Panc1 (cell line): ENCODE measurements around the gene PYGO2.

Source experiments
- POLR2AphosphoS5 ChIP-seq: IDR thresholded peaks from 2 replicates; pipeline ENCODE4 v1.6.1; 2012; ENCODE audit warnings: mild to moderate bottlenecking, low read depth, low read length, moderate library complexity
- SIN3A ChIP-seq: IDR thresholded peaks from 2 replicates; pipeline ENCODE4 v1.6.1; 2012; ENCODE audit warnings: low read depth, mild to moderate bottlenecking, low read length, moderate library complexity, borderline replicate concordance; ENCODE audit not compliant: insufficient read depth
- TCF7L2 ChIP-seq: IDR thresholded peaks from 2 replicates; pipeline ENCODE4 v1.6.1; 2011; ENCODE audit warnings: mild to moderate bottlenecking, low read depth, low read length, inconsistent platforms
- TF ChIP-seq, protein P1 (sequence below): fragments of 450-650 bp; IDR thresholded peaks from 2 replicates; pipeline ENCODE4 v1.5.1; 2017; ENCODE audit warnings: mild to moderate bottlenecking
- TF ChIP-seq, protein P2 (sequence below), 2 experiments: IDR thresholded peaks; 2 replicates each; pipeline ENCODE4 v1.6.1; 2011 to 2012; ENCODE audit warnings: low read depth in 2 of 2, control low read depth in 1 of 2, low read length in 1 of 2, mild to moderate bottlenecking in 1 of 2, moderate library complexity in 1 of 2; ENCODE audit not compliant: insufficient read depth in 1 of 2

DNA sequence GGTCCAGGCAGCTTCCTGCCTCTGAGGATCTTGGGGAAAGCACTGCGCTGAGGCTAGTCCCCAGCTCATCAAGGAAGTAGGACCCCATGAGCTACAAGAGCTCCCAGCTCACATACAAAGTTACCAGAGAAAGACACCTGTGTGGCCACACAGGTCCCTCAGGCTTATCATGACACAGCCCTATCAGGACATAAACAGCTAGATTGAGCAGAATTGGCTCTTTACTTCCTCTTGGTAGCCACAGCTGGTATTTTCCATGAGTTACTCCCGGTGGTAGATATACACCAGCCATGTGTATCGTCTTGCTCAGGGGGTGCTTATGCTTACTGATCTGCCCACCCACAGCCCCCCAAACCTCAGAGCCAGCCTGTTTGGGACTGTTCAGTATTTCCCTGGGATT, 33.0 kb upstream of the PYGO2 start:
- TF ChIP-seq, protein P1, sequence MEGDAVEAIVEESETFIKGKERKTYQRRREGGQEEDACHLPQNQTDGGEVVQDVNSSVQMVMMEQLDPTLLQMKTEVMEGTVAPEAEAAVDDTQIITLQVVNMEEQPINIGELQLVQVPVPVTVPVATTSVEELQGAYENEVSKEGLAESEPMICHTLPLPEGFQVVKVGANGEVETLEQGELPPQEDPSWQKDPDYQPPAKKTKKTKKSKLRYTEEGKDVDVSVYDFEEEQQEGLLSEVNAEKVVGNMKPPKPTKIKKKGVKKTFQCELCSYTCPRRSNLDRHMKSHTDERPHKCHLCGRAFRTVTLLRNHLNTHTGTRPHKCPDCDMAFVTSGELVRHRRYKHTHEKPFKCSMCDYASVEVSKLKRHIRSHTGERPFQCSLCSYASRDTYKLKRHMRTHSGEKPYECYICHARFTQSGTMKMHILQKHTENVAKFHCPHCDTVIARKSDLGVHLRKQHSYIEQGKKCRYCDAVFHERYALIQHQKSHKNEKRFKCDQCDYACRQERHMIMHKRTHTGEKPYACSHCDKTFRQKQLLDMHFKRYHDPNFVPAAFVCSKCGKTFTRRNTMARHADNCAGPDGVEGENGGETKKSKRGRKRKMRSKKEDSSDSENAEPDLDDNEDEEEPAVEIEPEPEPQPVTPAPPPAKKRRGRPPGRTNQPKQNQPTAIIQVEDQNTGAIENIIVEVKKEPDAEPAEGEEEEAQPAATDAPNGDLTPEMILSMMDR, result no peak
- no peak for TF ChIP-seq POLR2AphosphoS5
- TF ChIP-seq TCF7L2, result no peak
- TF ChIP-seq, protein P2, sequence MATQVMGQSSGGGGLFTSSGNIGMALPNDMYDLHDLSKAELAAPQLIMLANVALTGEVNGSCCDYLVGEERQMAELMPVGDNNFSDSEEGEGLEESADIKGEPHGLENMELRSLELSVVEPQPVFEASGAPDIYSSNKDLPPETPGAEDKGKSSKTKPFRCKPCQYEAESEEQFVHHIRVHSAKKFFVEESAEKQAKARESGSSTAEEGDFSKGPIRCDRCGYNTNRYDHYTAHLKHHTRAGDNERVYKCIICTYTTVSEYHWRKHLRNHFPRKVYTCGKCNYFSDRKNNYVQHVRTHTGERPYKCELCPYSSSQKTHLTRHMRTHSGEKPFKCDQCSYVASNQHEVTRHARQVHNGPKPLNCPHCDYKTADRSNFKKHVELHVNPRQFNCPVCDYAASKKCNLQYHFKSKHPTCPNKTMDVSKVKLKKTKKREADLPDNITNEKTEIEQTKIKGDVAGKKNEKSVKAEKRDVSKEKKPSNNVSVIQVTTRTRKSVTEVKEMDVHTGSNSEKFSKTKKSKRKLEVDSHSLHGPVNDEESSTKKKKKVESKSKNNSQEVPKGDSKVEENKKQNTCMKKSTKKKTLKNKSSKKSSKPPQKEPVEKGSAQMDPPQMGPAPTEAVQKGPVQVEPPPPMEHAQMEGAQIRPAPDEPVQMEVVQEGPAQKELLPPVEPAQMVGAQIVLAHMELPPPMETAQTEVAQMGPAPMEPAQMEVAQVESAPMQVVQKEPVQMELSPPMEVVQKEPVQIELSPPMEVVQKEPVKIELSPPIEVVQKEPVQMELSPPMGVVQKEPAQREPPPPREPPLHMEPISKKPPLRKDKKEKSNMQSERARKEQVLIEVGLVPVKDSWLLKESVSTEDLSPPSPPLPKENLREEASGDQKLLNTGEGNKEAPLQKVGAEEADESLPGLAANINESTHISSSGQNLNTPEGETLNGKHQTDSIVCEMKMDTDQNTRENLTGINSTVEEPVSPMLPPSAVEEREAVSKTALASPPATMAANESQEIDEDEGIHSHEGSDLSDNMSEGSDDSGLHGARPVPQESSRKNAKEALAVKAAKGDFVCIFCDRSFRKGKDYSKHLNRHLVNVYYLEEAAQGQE (IDR thresholded peaks at IDR 0.05; ENCODE audit: insufficient read depth in 1 of 2, low read depth in 2 of 2, low read length in 1 of 2), result no peak
- no peak for TF ChIP-seq SIN3A
